MCF 10A (cell line): ENCODE data around the gene AGPS. TPM values are rescaled to one million over a fixed set of nuclear protein-coding genes. Genes with fewer than 3 reads are reported as not detected.

Source experiments
- BruUV-seq: library from RNA; stranded (reverse); fragments of 400-500 nt; replicated peaks from 2 replicates; lab custom pipeline; 2021; lab: Mats Ljungman, UMichigan
- CTCF ChIA-PET: fragments of 300-600 bp; sonication (Branson Sonifier 250); formaldehyde crosslinking; extraction: SDS; loops from one replicate; lab custom pipeline; 2021; ENCODE audit warnings: antibody characterized with exemption, inconsistent platforms; lab: Yijun Ruan, JAX
- POLR2A ChIA-PET: fragments of 300-600, 350-650 bp; sonication (Branson Sonifier 250); formaldehyde crosslinking; extraction: SDS; loops from one replicate; lab custom pipeline; 2020; ENCODE audit warnings: antibody characterized with exemption, inconsistent platforms; lab: Yijun Ruan, JAX
- DNase-seq: peaks from one replicate; pipeline ENCODE4 v3.0.0-alpha.2; 2018; ENCODE audit not compliant: unreplicated experiment
- H3K27ac Mint-ChIP-seq: one replicate; pipeline ENCODE4 v1.8.0; 2022; ENCODE audit warnings: mild to moderate bottlenecking, low read depth, mixed read lengths; ENCODE audit not compliant: unreplicated experiment
- H3K27me3 Mint-ChIP-seq: one replicate; pipeline ENCODE4 v1.8.0; 2022; ENCODE audit warnings: mixed read lengths; ENCODE audit not compliant: insufficient read depth, unreplicated experiment
- H3K36me3 Mint-ChIP-seq: one replicate; pipeline ENCODE4 v1.8.0; 2022; ENCODE audit warnings: mild to moderate bottlenecking, moderate library complexity, mixed read lengths; ENCODE audit not compliant: insufficient read depth, unreplicated experiment
- H3K4me1 Mint-ChIP-seq: one replicate; pipeline ENCODE4 v1.8.0; 2022; ENCODE audit warnings: mixed read lengths; ENCODE audit not compliant: insufficient read depth, unreplicated experiment
- H3K4me3 Mint-ChIP-seq: one replicate; pipeline ENCODE4 v1.8.0; 2022; ENCODE audit warnings: mild to moderate bottlenecking, moderate library complexity, mixed read lengths; ENCODE audit not compliant: unreplicated experiment
- H3K9me3 Mint-ChIP-seq: one replicate; pipeline ENCODE4 v1.8.0; 2022; ENCODE audit warnings: mixed read lengths; ENCODE audit not compliant: unreplicated experiment
- CTCF ChIP-seq: fragments of 200-600 bp; IDR thresholded peaks from one replicate; pipeline ENCODE4 v1.8.0; 2022; ENCODE audit warnings: antibody characterized with exemption, mild to moderate bottlenecking; ENCODE audit not compliant: unreplicated experiment
- intact Hi-C: fragments of 100-400 bp; cut with micrococcal nuclease; formaldehyde crosslinking; loops from 2 replicates; pipeline ENCODE4 v1.14.1; 2022
- total RNA-seq: library from RNA; stranded (reverse); gene quantifications from 2 replicates; pipeline ENCODE4 v1.2.3, GENCODE V29; 2022

The AGPS gene
- total RNA-seq, 1 experiment from 2014 or later, result 49.5 TPM

DNA sequence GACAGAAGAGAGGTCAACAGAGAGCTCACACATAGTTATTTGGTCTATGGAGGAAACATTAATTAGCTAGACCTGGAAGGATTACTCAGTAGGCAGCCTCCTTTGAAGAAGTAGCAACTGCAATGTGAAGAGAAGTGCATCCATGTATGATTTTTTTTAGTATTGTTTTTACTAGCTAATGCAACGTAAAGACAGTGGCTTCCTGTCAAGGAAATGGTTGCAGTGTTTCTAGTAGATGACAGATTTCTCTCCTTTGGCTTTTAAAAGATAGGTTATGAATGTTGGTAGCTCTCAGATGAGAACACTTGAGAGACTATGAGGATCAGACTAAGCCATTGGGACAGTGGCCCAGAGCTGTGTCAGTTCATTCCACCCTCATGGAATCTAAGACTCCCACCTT lies 175.8 kb downstream of the AGPS start:
- DNase-seq, result no peak
- ChIA-PET POLR2A (interaction anchor here (0.9 kb wide), 1 partner anchor 8 kb away, joined by 3 read pairs; no protein-coding TSS in a partner anchor), CTCF (interaction anchor here (0.6 kb wide), 2 partner anchors 135 to 196 kb away, joined by 3 read pairs; no protein-coding TSS in a partner anchor)
- H3K27ac Mint-ChIP-seq, result no peak overlapping the region
- no peak overlapping the region for H3K4me3 Mint-ChIP-seq
- no peaks in the 10 kb centered on the region for H3K9me3 Mint-ChIP-seq
- intact Hi-C loops, result no loop called here
- H3K27me3 Mint-ChIP-seq, result no peaks in the 10 kb centered on the region
- BruUV-seq, result no TSS peak
- H3K4me1 Mint-ChIP-seq, result no peaks in the 10 kb centered on the region
- no peaks in the 10 kb centered on the region for H3K36me3 Mint-ChIP-seq
- no peak for TF ChIP-seq CTCF

DNA sequence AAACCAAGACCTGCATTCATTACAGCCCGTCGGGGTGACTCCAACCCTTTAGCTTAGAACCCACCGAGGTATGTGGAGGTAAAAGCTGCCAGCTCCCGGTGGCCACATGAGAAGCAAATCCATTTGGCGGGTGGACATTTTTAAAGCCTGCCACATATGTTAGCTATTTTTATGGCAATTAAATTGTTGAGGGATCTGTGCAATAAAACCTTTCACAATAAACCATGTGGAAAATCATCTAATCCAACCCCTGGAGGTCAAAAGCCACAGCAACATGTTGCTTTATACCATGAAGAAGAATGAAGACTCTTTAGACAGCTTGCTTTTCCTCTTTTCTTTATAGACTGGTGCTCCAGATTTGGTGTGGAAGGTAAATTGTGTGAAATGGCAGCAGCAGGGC lies 176.3 kb downstream of the AGPS start:
- POLR2A ChIA-PET, result interaction anchor here (0.9 kb wide), 1 partner anchor 9 kb away, joined by 3 read pairs; no protein-coding TSS in a partner anchor
- CTCF ChIA-PET, result interaction anchor here (0.6 to 1.1 kb wide), 3 partner anchors 9 to 195 kb away, joined by 3 read pairs; no protein-coding TSS in a partner anchor
- intact Hi-C loops, result no loop called here
- no peaks in the 10 kb centered on the region for H3K4me1 Mint-ChIP-seq
- DNase-seq, result no peak
- H3K36me3 Mint-ChIP-seq, result no peaks in the 10 kb centered on the region
- H3K9me3 Mint-ChIP-seq, result no peaks in the 10 kb centered on the region
- no peaks in the 10 kb centered on the region for H3K27me3 Mint-ChIP-seq
- H3K27ac Mint-ChIP-seq, result no peak overlapping the region
- no TSS peak for BruUV-seq
- H3K4me3 Mint-ChIP-seq, result no peak overlapping the region
- no peak for TF ChIP-seq CTCF

DNA sequence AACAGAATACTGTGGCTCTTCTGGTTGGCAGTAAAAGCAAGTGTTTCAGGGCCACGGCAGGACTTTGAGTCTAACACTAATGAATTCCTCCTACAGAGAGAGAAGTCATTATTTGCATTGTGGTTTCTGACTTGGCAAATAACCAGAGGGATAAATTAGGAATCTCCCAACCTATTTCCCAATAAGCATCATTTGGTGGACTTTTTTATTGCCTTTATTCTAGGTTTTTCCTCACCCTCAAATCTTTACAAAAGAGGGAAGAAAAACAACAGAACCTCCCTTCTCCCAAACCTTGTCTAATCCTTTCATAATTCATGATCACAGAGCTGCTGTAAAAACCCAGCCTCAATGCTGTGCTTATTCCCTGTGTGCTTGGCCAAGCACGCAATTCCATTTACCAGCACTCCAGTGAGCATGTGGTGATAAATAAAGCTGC lies 179.7 kb downstream of the AGPS start:
- H3K9me3 Mint-ChIP-seq, result no peaks in the 10 kb centered on the region
- no peak for DNase-seq
- POLR2A ChIA-PET, result no interaction called here
- H3K27me3 Mint-ChIP-seq, result no peaks in the 10 kb centered on the region
- intact Hi-C loops, result no loop called here
- no peak for TF ChIP-seq CTCF
- BruUV-seq, result no TSS peak
- CTCF ChIA-PET, result no interaction called here
- no peak overlapping the region for H3K4me3 Mint-ChIP-seq
- H3K4me1 Mint-ChIP-seq, result no peaks in the 10 kb centered on the region
- H3K27ac Mint-ChIP-seq, result no peak overlapping the region
- no peaks in the 10 kb centered on the region for H3K36me3 Mint-ChIP-seq

GRCh38 chr2:177573120-177573519 lies 180.5 kb downstream of the AGPS start:
- DNase-seq, result peak; percentile 9
- Mint-ChIP-seq H3K36me3 (no peaks in the 10 kb centered on the region), H3K9me3 (no peaks in the 10 kb centered on the region), H3K27me3 (no peaks in the 10 kb centered on the region), H3K4me3 (no peak overlapping the region), H3K27ac (no peak overlapping the region), H3K4me1 (no peaks in the 10 kb centered on the region)
- no TSS peak for BruUV-seq
- TF ChIP-seq CTCF, result no peak
- CTCF ChIA-PET, result no interaction called here
- intact Hi-C loops, result no loop called here
- POLR2A ChIA-PET, result no interaction called here
